GM19467 (cell line): Measurements from ENCODE around the gene ATF2.

Experiments
- ATAC-seq: cut with Tn5 transposase; IDR thresholded peaks from one replicate; pipeline ENCODE4 v1.9.1; 2021; ENCODE audit warnings: mild to moderate bottlenecking, moderate library complexity; ENCODE audit not compliant: unreplicated experiment

The ATF2 gene

DNA sequence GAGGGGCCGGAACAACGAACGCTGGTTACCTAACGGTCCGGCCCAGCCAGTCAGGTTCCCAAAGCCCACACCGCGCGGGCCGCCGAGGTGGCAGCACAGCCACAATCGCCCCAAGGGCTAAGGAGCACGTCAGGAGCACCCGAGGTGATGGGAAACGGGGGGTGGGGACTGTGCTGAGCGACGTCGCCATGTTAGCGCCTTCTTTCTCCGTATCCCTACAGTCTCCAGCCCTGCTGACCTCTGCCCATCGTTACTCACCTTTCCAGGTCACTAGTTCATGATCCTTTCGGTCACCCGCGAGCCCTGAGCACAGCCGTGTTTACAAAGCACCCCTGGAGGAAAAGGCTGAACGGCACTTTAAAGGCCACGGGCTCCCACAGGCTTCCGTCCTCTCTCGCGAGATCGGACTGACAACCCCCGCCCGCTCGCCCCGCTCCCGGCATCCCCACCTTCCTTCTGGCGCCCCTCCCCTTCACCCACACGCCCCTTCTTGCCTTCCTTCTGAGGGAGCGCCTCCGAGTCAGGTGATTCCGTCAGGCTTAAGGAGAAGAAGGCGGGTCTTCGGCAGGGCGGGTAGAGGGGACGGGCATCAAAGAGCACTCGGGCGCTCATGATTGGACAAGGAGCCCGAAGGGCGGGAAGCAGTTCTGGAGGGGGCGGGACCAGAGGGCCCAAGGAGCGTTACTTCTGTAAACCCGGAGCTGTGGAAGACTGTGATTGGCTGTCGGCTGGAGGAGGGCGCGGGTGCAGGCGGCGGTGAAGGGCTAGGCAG is at the start of gene ATF2:
TSS of gene ATF2 (minus strand) at position 412 of the 772 bp plus-strand sequence. CDS start 31,760 bp downstream, outside the sequence.
- peak; percentile 96 for ATAC-seq

- no peak for ATAC-seq
Measured at GRCh38 chr2:175207741-175208438, 39.9 kb upstream of the ATF2 start.

DNA sequence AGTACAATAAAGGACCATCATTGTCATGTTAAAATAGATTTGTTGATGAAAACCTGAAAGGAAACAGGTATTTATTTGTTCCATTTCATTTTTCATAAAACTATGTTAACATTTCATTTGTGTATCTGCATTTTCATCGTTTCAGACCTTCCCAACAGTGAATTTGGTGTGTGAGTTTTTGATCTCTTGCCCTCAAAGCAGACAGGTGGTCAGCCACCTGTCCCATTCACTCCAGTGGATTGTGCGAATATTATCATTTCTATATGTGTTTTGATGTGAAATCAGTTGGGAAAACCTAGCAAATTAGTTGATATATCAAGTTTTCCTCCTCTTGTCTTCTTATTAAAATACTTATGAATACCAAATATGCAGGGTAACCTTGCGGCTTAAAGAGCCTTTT is 38.9 kb upstream of the ATF2 start:
- ATAC-seq = no peak

- ATAC-seq = no peak
Measured at GRCh38 chr2:175205523-175205922, 37.5 kb upstream of the ATF2 start.

- ATAC-seq = peak; percentile 88
Measured at GRCh38 chr2:175203621-175204496, 35.9 kb upstream of the ATF2 start.

- ATAC-seq = no peak
Measured at GRCh38 chr2:175195012-175195411, 27.0 kb upstream of the ATF2 start.

DNA sequence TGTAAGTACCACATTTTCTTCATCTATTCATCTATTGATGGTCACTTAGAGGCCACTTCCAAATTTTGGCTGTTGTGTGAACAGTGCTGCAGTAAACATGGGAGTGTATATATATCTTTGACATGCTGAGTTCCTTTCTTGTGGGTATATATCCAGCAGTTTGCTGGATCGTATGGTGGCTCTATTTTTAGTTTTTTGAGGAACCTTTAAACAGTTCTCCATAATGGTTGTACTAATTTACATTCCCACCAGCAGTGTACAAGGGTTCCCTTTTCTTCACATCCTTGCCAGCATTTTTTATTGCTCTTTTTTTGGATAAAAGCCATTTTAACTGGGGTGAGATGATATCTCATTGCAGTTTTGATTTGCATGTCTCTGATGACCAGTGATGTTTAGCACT is 20.8 kb upstream of the ATF2 start:
- ATAC-seq = no peak

DNA sequence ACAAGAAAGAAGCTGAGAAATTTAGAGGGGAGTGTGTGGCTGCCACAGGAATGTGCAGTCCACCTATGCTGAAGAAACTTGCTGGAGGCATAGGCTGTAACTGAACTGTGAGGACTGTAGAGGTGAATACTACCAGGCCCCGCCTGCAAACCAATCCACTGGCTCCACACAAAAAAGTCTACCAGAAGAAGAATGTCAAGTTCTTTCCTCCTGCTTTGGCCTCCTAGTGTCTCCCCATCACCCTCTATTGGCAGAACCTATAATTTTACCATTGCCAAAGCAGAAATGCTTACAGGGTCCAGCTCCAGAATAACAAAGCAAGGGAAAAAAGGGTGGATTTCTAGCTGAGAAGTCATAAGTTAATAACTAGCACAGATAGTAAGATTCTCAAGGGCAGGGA is 19.4 kb upstream of the ATF2 start:
- no peak for ATAC-seq

DNA sequence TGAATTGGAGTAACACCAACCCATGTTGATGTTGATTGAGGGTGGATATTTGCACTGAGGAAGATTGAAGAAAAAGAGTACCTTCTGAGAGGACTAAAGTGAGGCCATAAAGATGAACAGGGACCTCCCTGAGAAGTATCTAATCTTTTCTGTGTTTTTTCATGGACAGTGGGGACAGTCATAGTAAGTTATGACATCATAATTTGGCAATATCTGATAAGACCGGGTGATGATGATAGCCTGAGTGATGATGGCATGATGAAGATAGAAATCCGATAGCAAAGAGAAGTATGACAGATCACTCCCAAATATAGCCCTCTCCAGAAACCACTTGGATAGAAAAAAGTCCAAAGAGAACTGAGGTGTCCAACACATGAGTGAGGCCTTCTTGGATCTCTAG is 15.7 kb upstream of the ATF2 start:
- ATAC-seq = no peak

DNA sequence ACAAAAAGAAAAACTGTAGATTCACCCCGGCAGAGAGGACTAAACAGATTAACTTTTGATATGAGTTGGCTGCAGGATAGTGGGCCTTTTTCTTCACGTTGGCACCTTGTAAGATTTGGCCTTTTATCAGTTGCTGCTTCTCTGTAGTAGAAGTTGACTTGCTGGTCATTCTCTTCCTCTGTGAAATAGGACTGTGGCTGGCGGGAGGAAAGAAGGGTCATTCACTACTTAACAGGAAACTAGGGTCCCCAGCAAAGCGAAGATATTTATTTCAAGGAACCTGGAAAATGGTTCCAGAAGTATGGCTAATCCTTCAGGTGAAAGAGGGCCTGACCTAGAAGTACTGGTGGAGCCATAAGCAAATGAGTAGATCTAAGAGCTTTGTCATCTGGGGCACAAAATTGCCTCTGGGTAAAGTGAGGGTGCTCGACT is 13.9 kb upstream of the ATF2 start:
- ATAC-seq = no peak

- peak; percentile 89 for ATAC-seq
Measured at GRCh38 chr2:175181104-175181876, 13.3 kb upstream of the ATF2 start, which contains the start of gene ATP5MC3. ATP5MC3 (minus strand) TSS chr2:175181710; CDS start chr2:175181393, 317 bp downstream.

- peak; percentile 52 for ATAC-seq
Measured at GRCh38 chr2:175180701-175181103, 12.7 kb upstream of the ATF2 start.

- no peak for ATAC-seq
Measured at GRCh38 chr2:175176624-175177023, 8.6 kb upstream of the ATF2 start.

DNA sequence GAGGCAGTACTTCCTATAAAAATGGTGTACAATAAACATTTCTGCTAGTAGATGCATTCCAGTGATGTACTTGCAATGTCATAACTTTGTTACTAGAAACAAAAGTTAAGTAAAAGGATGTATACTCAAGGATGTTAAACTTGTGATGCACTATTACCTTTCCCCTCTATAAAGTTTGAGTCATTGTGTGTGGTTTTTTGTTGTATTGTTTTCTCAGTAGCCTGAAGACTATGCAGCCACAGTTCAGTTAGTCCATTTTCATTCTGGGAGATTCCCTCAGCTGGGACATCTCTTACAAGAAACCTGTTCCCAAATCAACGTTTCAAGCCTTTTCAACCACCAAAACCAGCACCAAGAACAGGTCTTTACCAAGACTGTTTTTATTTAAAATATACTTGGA is 7.9 kb upstream of the ATF2 start:
- no peak for ATAC-seq

GRCh38 chr2:175175320-175175719 is 7.3 kb upstream of the ATF2 start:
- no peak for ATAC-seq

- no peak for ATAC-seq
Measured at GRCh38 chr2:175170659-175171304, 2.8 kb upstream of the ATF2 start.

- ATAC-seq = no peak
Measured at GRCh38 chr2:175169191-175169590, 1.2 kb upstream of the ATF2 start.

- peak; percentile 14 for ATAC-seq
Measured at GRCh38 chr2:175168564-175168945, 552 bp upstream of the ATF2 start.

GRCh38 chr2:175167076-175167791 is 769 bp downstream of the ATF2 start:
- ATAC-seq = no peak
